Myocyte (in vitro differentiated cells): Measurements from ENCODE around the gene SPRY2. TPM values are rescaled to one million over a fixed set of nuclear protein-coding genes. Genes with fewer than 3 reads are reported as not detected.

Experiments
- DNase-seq: peaks from one replicate; pipeline ENCODE4 v3.0.0-alpha.2; 2012; ENCODE audit warnings: low read depth
- total RNA-seq: library from RNA; depleted of rRNA; stranded (reverse); fragments of >200 nt; gene quantifications from 2 replicates; pipeline ENCODE4 v1.2.3, GENCODE V29; 2014

SPRY2 gene
- total RNA-seq, 1 donor from 2014 or later, result 49.8 TPM

GRCh38 chr13:80314711-80315653 lies 25.9 kb downstream of the SPRY2 start:
- no peak for DNase-seq

GRCh38 chr13:80313668-80314256 lies 27.2 kb downstream of the SPRY2 start:
- DNase-seq, result no peak

DNA sequence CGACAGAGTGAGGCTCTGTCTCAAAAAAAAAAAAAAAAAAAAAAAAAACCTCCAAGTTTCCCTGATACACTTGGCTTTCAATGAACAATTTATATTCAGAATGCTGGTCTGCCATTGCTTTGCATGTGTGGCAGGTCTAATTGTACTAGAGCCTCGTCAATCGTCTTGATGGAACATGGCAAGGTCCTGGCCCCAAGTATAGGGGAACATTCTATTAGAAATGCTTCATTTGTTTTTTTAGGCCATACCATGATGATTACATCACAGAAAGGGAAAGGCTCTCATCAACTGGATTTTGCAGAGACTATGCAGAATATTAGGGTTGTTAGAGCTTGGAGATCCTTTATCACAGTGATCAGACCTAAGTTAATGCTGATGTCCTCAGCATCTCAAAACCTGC lies 28.0 kb downstream of the SPRY2 start:
- DNase-seq, result no peak

DNA sequence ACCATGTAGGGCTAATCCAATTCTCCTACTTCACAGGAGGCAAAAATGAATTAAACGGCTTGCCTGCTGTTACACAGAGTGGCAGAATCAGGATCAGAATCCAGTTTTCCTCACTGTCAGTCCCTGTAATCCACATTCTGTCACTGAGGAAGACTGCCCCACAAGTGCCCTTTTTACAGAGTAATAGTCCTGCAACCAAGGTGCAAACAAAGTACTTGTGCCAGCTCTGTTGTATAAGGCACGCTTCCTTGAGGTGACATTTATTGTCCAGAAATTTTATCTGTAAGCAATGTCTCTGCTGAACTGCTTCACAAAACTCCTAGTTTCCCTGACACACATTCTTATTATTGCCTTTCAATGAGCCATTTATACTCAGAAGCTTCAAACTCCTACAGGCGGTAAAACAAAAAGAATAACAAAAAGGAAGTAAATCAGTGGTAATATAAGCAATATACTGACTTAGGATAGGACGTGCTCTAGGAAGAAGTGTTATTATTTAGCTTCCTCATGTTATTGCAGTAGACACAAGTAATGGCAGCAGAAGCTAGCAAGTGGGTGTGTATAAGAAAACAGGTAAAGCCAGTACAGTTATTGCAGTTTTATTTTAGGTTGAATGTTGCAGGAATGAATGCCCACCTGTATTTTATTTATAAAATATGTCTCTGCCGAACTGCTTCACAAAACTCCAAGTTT lies 28.8 kb downstream of the SPRY2 start:
- no peak for DNase-seq

GRCh38 chr13:80309926-80310325 lies 31.0 kb downstream of the SPRY2 start:
- peak; percentile 24 for DNase-seq

GRCh38 chr13:80307401-80307987 lies 33.4 kb downstream of the SPRY2 start:
- DNase-seq, result no peak

DNA sequence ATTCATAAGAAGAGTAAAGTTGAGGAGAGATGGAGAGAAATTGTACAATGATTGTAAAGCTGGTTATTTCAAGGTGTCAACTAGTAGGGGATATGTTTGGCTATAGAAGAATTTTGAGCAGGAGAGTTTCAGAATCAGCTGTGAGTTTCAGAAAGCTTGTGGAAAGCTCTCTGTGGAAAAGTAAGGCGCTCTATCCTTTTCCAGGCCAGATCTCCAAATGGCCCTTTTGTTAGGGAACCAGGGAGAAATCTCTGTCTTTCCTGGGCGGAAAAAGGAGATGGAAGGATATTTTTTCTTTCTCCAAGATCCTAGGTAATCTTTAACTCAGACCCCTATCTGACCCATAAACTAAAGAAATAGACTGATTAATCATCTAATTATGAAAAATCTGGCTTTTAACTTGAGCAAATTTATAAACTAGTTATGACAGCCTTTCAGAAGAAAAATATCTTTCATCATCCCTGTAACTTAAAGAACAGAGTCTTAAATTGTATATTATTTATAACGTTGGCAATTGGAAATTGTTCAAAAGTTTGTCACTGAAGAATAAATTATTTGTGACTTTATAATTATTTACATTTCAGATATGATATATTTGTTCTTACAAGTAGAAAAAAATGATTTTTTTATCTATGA lies 34.5 kb downstream of the SPRY2 start:
- DNase-seq, result no peak

DNA sequence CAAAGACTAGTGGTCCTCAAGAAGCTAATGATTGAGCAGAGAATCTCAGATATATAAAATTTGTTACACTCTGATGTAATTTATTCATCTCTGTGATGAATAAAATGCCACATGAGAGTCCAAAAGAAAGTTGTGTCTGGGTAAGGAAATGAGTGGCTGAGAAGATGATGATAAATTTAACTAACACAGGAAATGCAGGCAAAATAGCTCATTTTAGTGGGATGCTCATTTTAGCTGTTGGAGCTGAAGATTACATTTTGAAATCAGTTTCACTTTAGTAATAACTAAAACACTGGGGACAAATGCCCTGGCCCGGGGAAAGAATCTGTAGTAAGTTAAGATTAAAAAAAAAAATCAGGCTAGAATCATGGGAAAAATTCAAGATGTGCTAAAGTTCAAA lies 35.2 kb downstream of the SPRY2 start:
- DNase-seq, result peak; percentile 5

GRCh38 chr13:80303225-80303811 lies 37.6 kb downstream of the SPRY2 start:
- DNase-seq, result no peak

GRCh38 chr13:80299046-80299445 lies 41.9 kb downstream of the SPRY2 start:
- no peak for DNase-seq

DNA sequence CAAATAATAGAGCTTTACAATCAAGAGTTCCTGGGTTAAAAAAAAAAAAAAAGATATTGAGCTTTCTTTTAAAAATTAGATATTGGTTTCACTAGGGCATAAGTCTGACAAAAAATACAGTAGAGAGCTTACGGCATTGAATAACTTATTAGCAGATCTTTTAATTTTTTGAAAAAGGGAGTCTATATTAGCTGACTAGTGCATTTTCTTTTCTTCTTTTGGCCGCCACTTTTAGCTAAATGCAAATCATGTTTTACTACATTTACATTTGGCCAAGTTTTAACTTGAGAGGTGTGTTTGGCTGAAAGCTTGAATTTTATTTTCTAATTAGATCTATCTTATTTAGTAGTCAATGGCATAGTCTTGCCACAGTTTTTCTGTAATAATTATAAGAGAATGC lies 43.4 kb downstream of the SPRY2 start:
- no peak for DNase-seq

DNA sequence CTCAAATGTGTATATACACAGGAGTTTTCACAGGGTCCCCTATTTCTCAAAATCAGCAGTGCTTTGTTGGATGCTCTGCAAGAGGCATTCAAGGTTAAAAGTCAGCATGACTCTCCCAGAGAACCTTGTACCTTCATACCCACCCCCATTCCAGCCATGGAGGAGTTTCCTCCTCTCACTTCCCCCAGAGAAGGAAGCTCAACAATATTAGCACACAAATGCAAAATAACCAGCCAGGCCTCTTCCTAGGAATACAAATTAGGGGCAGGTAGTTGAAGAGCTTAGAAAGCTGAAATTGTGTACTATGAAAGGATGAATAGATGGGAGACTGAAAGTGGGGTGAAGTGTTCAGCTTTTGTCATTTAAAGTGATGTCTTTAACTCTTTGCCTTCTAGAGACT lies 43.8 kb downstream of the SPRY2 start:
- DNase-seq, result no peak

- DNase-seq, result no peak
Measured at GRCh38 chr13:80296638-80297037, 44.3 kb downstream of the SPRY2 start.

DNA sequence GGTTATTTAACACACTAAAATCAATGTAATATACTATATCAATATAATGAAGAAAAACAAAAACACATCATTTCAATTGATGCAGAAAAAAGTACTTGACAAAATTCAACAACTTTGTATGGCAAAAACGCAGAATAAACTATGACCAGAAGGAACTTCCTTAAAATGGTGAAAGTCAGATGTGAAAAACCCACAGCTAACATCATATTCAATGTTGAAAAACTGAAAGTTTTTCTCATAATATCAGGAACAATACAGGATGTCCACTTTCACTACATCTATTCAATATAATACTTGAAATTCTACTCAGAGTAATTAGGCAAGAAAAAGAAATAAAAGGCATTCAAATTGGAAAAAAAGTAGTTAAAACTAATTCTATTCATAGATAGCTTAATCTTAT lies 50.3 kb downstream of the SPRY2 start:
- DNase-seq, result no peak
